ENCODE data around the gene CGA.
"Not testable (repeated sequence)": the region's sequence is repeated elsewhere in the genome, so short reads cannot be mapped to it uniquely, and the experiment has no call there.

Gene CGA

GRCh38 chr6:87095087-87095509, at the start of gene CGA:
Gene CGA, minus strand, starts transcription at chr6:87095106. Its CDS starts 6,906 bp downstream, at chr6:87088200.
- DNase-seq (ENCODE audit: low read depth), result no peak

DNA sequence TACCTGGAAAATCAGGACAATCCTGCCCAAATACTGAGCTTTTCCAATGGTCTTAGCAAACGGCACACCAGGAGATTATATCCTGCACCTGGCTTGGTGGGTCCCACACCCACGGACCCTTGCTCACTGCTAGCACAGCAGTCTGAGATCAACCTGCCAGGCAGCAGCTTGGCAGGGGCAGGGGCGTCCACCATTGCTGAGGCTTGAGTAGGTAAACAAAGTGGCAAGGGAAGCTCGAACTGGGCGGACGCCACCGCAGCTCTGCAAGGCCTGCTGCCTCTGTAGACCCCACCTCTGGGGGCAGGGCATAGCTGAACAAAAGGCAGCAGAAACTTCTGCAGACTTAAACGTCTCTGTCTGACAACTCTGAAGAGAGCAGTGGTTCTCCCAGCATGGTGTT, 45.0 kb upstream of the CGA start:
- not testable (repeated sequence) for DNase-seq (ENCODE audit: low read depth)

- no peak for DNase-seq (ENCODE audit: low read depth)
Observed at GRCh38 chr6:87139236-87139635, 44.3 kb upstream of the CGA start.

DNA sequence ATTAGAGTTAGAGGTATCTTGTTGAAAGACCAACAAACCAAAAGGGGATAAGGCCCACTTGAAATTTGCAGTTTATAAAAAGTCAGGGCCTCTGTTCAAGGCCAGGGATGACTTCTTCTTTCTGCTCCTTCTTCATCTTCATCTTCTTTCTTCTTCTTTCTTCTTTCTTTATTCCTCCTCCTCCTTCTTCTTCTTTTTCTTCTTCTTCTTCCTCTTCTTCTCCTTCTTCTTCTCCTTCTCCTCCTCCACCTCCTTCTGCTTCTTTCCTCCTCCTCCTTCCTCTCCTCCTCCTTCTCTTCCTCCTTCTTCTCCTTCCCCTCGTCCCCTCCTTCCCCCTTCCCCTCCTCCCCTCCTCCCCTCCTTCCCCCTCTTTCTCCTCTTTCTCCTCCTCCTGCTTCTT, 42.1 kb upstream of the CGA start:
- no peak for DNase-seq (ENCODE audit: low read depth)

DNA sequence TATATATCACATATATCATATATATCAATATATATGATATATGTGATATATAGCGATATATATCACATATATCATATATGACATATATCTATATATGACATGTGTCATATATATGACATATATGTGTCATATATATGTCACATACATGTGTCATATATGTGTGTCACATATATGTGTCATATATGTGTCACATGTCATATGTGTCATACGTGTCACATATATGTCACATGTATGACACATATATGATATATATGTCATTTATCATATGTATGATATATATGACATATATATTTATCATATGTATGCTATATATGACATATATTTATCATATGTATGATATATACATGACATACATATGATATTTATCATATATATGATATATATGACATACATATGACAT, 32.8 kb upstream of the CGA start:
- DNase-seq (ENCODE audit: low read depth), result no peak

DNA sequence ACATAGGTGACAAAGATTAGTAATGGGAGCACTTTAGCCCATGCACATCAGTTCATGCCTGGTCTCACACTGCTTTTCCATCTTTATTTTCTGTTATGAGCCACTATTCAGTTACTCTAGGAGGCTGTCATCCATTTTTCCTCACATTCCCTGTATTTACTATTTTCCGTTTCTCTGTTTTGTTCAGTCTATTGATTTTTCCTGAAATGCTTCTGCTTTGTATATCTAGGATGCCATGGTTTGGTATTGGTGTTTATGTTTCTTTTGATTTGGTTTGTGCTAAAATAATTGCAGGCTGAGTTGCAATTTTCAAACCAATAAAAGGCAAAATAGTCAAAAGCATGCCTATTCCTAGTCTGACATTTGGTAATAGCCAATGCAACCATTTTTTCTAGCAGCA, 31.6 kb upstream of the CGA start:
- DNase-seq (ENCODE audit: low read depth), result no peak

- no peak for DNase-seq (ENCODE audit: low read depth)
Observed at GRCh38 chr6:87124074-87124473, 29.2 kb upstream of the CGA start.

DNA sequence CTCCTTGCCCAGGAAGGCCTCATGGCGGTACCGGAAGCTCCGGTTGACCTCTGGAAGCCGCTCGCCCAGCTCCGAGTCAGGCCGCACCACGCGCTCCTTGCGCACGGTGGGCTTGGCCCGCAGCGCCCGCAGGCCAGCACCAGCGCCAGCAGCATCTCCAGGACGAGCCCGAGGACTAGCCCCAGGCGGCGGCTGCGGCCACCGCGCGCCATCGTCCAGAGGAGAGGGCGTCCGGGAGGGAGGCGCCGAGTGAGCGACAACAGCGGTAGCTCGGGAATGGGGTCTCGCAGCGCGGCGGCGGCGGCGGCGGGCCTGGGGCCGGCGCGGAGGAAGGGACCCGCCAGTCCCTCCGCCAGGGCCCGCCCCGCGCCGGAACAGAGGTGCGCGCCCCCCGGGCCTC, 27.6 kb upstream of the CGA start:
- no peak for DNase-seq (ENCODE audit: low read depth)

DNA sequence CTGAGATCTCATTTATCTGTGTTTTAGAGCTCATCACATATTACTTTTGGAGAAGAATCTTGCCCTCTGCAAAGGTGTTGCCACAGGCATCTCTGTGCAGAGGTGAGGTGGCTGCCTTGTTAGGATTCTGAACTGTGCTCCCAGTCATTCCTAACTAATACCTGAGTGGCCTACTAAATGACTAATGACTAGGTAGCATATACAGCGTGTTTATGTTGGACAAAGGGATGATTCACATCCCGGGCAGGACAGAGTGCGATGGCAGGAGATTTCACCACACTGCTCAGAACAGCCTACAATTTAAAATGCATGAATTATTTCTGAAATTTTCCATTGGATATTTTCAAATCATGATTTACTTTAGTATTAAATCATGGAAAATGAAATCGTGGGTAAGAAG, 23.1 kb upstream of the CGA start:
- DNase-seq (ENCODE audit: low read depth), result no peak

GRCh38 chr6:87116922-87117321, 22.0 kb upstream of the CGA start:
- DNase-seq (ENCODE audit: low read depth), result no peak

GRCh38 chr6:87115402-87116135, 20.7 kb upstream of the CGA start:
- no peak for DNase-seq (ENCODE audit: low read depth)

DNA sequence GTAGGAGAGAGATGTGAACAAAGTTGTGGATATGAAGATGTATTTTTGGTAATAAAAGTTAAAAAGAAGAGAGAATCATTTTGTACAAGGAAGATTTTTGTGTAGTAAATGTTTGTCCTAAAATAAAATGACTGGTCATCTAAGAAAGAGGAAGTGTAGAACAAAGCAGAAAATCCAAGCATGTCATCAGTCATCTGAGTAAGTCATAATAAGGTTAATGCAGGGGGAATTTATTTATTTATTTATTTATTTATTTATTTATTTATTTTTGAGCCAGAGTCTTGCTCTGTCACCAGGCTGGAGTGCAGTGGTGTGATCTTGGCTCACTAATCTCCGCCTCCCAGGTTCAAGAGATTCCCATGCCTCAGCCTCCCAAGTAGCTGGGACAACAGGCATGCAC, 15.7 kb upstream of the CGA start:
- no peak for DNase-seq (ENCODE audit: low read depth)

GRCh38 chr6:87105823-87106222, 10.9 kb upstream of the CGA start:
- DNase-seq (ENCODE audit: low read depth), result no peak

DNA sequence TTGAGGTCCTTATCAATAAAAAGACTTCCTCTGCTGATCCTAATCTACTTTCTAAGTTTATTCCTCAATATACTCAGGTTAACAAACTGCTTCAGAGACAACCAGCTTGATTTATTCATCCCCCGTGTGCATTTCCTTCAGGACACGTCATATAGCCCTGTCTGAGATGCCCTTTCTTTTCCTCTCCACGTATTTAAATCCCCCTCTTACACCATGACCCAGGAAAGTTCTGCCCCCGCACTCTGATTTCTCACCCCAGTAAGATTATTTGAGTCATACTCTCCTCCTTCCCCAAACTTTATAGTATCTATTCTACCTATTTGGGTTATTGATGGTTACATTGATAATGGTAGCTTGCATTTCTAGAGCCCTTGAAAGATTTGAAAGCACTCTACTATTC, 9.8 kb upstream of the CGA start:
- DNase-seq (ENCODE audit: low read depth), result no peak

DNA sequence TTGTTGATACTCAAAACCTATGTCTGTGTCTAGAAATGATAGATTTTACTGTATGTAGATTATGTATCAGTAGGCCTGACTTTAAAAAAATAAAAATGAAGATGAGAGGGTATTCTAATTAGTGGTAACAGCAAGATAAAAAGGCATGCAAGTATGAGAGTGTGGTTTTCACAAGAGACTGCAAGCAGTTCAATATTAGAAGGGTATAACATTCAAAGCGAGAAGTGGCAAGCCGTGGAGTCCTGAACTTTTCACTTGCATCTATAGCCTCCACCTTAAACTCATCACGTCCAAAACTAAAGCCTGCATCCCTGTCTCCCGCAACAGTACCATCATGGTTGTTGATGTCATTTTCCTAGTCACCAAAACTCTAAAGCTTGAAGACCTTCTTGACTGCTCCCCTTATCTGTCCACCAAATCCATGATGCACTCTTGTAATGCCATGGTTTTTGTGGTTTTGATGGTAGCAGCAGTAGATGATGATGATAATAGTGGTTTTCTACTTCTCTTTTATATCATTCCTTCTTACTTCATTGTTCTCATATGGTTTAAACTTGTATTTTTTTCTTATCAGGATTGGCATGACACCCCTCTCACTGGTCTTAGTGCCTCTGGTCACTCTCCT, 9.2 kb upstream of the CGA start:
- DNase-seq (ENCODE audit: low read depth), result no peak

- no peak for DNase-seq (ENCODE audit: low read depth)
Observed at GRCh38 chr6:87102151-87102621, 7.3 kb upstream of the CGA start.

GRCh38 chr6:87101067-87101466, 6.2 kb upstream of the CGA start:
- no peak for DNase-seq (ENCODE audit: low read depth)

GRCh38 chr6:87100216-87100615, 5.3 kb upstream of the CGA start:
- DNase-seq (ENCODE audit: low read depth), result no peak

DNA sequence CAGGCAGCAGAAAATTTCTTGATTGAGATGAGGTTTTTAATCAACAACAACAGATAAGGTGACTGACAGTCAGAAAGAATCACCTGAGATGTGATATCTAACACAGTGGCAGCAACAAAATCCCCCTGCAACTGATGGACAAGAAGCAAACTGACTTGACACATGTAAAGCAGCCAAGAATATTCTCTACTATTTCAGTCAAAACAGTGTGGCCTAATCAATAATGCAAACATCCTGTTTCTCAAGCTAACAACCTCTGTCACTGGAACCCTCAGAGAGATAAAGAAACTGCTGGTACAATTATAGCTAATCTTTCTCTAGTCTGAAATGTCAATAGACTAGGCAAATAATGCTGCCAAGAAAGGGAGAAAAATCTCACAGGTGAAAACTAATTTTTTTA, 4.6 kb upstream of the CGA start:
- no peak for DNase-seq (ENCODE audit: low read depth)

GRCh38 chr6:87094576-87094975, 330 bp downstream of the CGA start:
- DNase-seq (ENCODE audit: low read depth), result no peak

DNA sequence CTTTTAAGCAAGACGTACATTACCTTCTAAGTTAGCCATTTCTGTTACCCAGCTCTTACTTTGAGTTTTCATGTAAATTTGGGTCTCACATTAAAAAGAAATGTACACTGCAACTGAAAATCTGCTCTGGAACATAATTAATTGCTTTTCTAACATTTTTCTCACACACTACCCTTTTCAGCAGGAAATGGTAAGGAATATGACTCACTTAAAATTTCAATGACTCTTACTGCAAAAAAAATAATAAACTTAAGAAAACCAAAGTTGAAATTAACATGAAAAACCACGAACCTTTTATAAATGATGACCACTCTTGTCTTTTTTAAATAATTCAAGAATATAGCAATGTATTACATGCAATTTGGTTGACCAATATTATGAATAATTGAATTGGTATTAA, 1.3 kb downstream of the CGA start:
- no peak for DNase-seq (ENCODE audit: low read depth)

GRCh38 chr6:87093199-87093598, 1.7 kb downstream of the CGA start:
- DNase-seq (ENCODE audit: low read depth), result no peak

DNA sequence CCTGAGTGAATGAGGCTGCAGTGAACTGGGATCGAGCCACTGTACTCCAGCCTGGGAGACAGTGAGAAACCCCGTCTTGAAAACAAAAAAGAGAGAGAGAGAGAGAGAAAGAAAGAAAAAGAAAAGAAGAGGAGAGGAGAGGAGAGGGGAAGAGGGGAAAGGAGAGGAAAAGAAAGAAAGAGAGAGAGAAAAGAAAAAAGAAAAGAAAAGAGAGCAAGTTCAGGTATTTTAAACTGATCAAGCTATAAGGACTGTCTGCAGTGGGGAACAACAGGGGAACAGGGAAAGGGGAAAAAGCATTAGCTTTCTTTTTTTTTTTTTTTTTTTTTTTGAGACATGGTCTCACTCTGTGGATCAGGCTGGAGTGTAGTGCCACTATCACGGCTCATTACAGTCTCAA, 2.5 kb downstream of the CGA start:
- DNase-seq (ENCODE audit: low read depth), result no peak

DNA sequence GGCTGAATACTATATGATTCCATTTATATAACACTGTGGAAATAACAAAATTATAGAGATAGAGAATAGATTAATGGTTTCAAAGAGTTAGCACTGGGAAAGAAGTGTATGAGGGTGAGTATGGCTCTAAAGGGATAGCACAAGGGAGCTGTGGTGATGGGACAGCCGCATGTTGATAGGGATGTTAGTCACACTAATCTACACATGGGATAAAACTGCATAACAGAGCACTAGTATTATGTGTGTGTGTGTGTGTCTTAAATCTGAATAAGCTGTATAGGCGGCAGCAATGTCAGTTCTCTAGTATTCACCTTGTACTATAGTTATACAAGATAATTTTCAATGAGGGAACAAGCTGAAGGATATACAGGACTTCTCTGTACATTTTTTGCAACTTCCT, 5.8 kb downstream of the CGA start:
- DNase-seq (ENCODE audit: low read depth), result no peak
